ENCODE data around the gene FNBP1L.

DNA sequence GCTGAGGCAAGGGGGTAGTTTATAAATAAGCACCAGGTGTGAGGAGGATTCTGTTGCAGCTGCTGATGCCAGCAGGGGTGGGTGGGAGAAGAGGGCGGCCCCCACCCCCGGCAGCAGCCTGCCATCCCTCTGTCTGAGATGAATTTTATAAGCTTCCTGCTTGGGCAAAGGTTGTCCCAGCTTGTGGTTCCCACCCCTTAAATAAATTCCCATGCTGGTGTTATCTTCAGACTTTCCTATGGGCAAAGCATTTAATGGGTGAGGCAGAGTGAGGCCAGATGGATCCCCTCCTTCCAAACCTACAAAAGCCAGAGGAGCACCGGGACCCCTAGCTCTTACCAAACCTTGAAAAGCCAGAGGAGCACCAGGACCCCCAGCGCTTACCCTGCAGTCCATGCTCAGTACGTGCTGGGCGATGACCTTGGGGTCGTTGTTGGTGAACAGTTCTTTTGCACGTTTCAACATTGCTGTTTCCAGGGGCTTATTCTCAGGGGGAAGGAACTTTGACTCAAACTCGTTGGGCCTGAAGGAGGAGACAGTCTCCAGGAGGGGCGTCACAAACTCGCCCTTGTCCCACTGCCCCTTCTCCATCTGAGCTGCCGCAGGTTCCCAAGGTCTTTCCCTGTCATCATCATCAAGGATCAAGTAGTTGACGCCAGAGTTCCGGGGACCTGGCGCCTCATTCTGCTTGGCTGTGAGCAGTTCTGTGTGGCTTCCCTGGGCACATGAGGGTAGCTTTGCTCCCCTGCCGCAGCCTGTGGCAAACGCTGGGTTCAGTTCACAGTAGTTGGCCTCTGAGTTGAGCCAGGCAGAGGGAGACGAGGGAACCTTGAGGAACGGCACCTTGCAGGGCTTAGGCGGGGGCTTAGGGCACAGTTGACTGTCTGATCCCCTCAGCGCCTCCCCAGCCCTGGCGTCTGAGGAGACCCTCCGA, 134.3 kb downstream of the FNBP1L start:
- no peak for TF ChIP-seq SIN3A (IDR thresholded peaks at IDR 0.05; ENCODE audit: low read depth, low read length)
- TF ChIP-seq GABPA (IDR thresholded peaks at IDR 0.05; ENCODE audit: low read depth) = no peak
- no peak for TF ChIP-seq CTCF (IDR thresholded peaks at IDR 0.05 in 2 of 3, conservative IDR thresholded peaks at IDR 0.05 in 1 of 3; ENCODE audit: control insufficient read depth in 2 of 3, extremely low read depth in 1 of 3, insufficient read depth in 1 of 3, low read depth in 3 of 3, low read length in 3 of 3)
- no peak for TF ChIP-seq EZH2 (IDR thresholded peaks at IDR 0.05; ENCODE audit: borderline replicate concordance, control insufficient read depth, low read depth, low read length)
- TF ChIP-seq TAF1 (IDR thresholded peaks at IDR 0.05; ENCODE audit: borderline replicate concordance, low read depth, low read length) = no peak
- no peak for TF ChIP-seq CBFB (IDR thresholded peaks at IDR 0.05; ENCODE audit: low read depth)
- TF ChIP-seq ATF3 (IDR thresholded peaks at IDR 0.05; ENCODE audit: borderline replicate concordance, extremely low read depth, low read depth, low read length) = no peak
- no peak for TF ChIP-seq ZNF24 (IDR thresholded peaks at IDR 0.05)
- no peak for TF ChIP-seq MTA3 (IDR thresholded peaks at IDR 0.05; ENCODE audit: borderline replicate concordance, low read length)
- no peak for TF ChIP-seq LARP7 (IDR thresholded peaks at IDR 0.05)
- no peak for TF ChIP-seq EED (IDR thresholded peaks at IDR 0.05; ENCODE audit: low read depth)

Data from GM12878 (cell line).